Panc1 (cell line): ENCODE results near the gene SHLD1. TPM values are rescaled to one million over a fixed set of nuclear protein-coding genes. Genes with fewer than 3 reads are reported as not detected.

ENCODE experiments used
- ATAC-seq: fragments of 200-7000 bp; cut with Tn5 transposase; 2 replicates; pipeline ENCODE4 v1.9.1; 2020; ENCODE audit warnings: mild to moderate bottlenecking, moderate library complexity
- BruUV-seq: library from RNA; stranded (reverse); fragments of 400-500 nt; replicated peaks from 2 replicates; lab custom pipeline; 2021; lab: Mats Ljungman, UMichigan
- CTCF ChIA-PET: fragments of 300-600 bp; sonication (Branson Sonifier 250); formaldehyde crosslinking; loops from one replicate; lab custom pipeline; 2022; ENCODE audit warnings: antibody characterized with exemption; lab: Charles Lee
- POLR2A ChIA-PET: fragments of 300-600 bp; sonication (Branson Sonifier 250); formaldehyde crosslinking; loops from one replicate; lab custom pipeline; 2022; ENCODE audit warnings: antibody characterized with exemption; lab: Charles Lee
- DNase-seq: peaks from one replicate; pipeline ENCODE4 v3.0.0-alpha.2; 2010; ENCODE audit warnings: low read depth, low spot score
- H3K27ac ChIP-seq: 2 replicates; pipeline ENCODE4 v1.5.1; 2011; ENCODE audit warnings: mild to moderate bottlenecking, low read length, inconsistent platforms
- H3K27me3 ChIP-seq: fragments of 200-500 bp; sonication (Bioruptor generic); 2 replicates; pipeline ENCODE4 v1.6.0; 2014; ENCODE audit warnings: low read length, inconsistent platforms; ENCODE audit not compliant: control insufficient read depth, insufficient read depth
- H3K36me3 ChIP-seq: fragments of 200-500 bp; sonication (Bioruptor generic); 2 replicates; pipeline ENCODE4 v1.5.1; 2014; ENCODE audit warnings: inconsistent platforms, mild to moderate bottlenecking, low read length, moderate library complexity; ENCODE audit not compliant: control insufficient read depth, insufficient read depth
- H3K4me1 ChIP-seq: 2 replicates; pipeline ENCODE4 v1.5.1; 2011; ENCODE audit warnings: inconsistent platforms, mild to moderate bottlenecking, low read length, moderate library complexity; ENCODE audit not compliant: control insufficient read depth, insufficient read depth
- H3K4me3 ChIP-seq, 2 experiments: 2 replicates each; pipeline ENCODE4 v1.5.1; 2011 to 2012; ENCODE audit warnings: low read depth in 2 of 2, low read length in 2 of 2, mild to moderate bottlenecking in 2 of 2, inconsistent platforms in 1 of 2, moderate library complexity in 1 of 2
- H3K9me3 ChIP-seq: fragments of 200-500 bp; sonication (Bioruptor generic); 2 replicates; pipeline ENCODE4 v1.5.1; 2014; ENCODE audit warnings: low read depth, mild to moderate bottlenecking, inconsistent platforms, low read length, moderate library complexity; ENCODE audit not compliant: control insufficient read depth, insufficient read depth
- POLR2AphosphoS5 ChIP-seq: IDR thresholded peaks from 2 replicates; pipeline ENCODE4 v1.6.1; 2012; ENCODE audit warnings: mild to moderate bottlenecking, low read depth, low read length, moderate library complexity
- SIN3A ChIP-seq: IDR thresholded peaks from 2 replicates; pipeline ENCODE4 v1.6.1; 2012; ENCODE audit warnings: low read depth, mild to moderate bottlenecking, low read length, moderate library complexity, borderline replicate concordance; ENCODE audit not compliant: insufficient read depth
- TCF7L2 ChIP-seq: IDR thresholded peaks from 2 replicates; pipeline ENCODE4 v1.6.1; 2011; ENCODE audit warnings: mild to moderate bottlenecking, low read depth, low read length, inconsistent platforms
- in situ Hi-C: cut with HindIII; loops from 2 replicates; pipeline ENCODE4 v1.10.0; 2016; ENCODE audit warnings: low sequenced_read_pairs, low pct_unique_long_range_greater_than_20kb
- intact Hi-C: fragments of 100-400 bp; cut with micrococcal nuclease; formaldehyde crosslinking; loops from one replicate; pipeline ENCODE4 v1.10.0; 2022; ENCODE audit not compliant: unreplicated experiment
- total RNA-seq: library from RNA; stranded (reverse); gene quantifications from one replicate; pipeline ENCODE4 v1.2.1, GENCODE V29; 2021; ENCODE audit not compliant: unreplicated experiment
- TF ChIP-seq, protein P1 (sequence below): fragments of 450-650 bp; IDR thresholded peaks from 2 replicates; pipeline ENCODE4 v1.5.1; 2017; ENCODE audit warnings: mild to moderate bottlenecking
- TF ChIP-seq, protein P2 (sequence below), 2 experiments: IDR thresholded peaks; 2 replicates each; pipeline ENCODE4 v1.6.1; 2011 to 2012; ENCODE audit warnings: low read depth in 2 of 2, control low read depth in 1 of 2, low read length in 1 of 2, mild to moderate bottlenecking in 1 of 2, moderate library complexity in 1 of 2; ENCODE audit not compliant: insufficient read depth in 1 of 2

The SHLD1 gene
- total RNA-seq, 1 experiment from 2014 or later = 4.3 TPM

DNA sequence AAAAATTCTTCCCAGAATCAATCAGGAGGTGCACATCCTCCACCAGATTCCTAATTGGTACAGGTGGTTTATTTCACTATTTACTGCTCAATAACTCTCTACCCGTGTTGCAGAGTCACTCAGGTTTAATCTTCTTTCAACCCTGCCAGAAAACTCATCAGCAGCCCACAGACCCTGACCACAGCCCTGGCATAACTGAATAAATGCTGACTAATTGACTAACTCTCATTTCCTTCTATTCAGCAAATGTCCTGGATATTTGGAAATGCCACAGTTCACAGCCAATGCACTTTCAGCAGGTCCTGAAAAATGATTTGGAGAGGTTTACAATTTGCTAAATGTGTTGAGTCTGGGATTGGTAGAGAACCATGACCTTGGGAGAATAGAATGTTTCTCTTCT, 137.8 kb downstream of the SHLD1 start:
- Histone ChIP-seq H3K4me3 (no peak overlapping the region), H3K27me3 (peaks cover 6% of the 10 kb centered on the region; the same call in 1 of the 2 replicates), H3K27ac (no peak overlapping the region), H3K9me3 (no peaks in the 10 kb centered on the region), H3K36me3 (no peaks in the 10 kb centered on the region), H3K4me1 (no peaks in the 10 kb centered on the region)
- POLR2A ChIA-PET = no interaction called here
- in situ Hi-C loops (no loop called here), intact Hi-C loops (no loop called here)
- no TSS peak for BruUV-seq
- ATAC-seq (no peak), DNase-seq (no peak)
- no peak for TF ChIP-seq SIN3A
- TF ChIP-seq TCF7L2 = no peak
- TF ChIP-seq, protein P1, sequence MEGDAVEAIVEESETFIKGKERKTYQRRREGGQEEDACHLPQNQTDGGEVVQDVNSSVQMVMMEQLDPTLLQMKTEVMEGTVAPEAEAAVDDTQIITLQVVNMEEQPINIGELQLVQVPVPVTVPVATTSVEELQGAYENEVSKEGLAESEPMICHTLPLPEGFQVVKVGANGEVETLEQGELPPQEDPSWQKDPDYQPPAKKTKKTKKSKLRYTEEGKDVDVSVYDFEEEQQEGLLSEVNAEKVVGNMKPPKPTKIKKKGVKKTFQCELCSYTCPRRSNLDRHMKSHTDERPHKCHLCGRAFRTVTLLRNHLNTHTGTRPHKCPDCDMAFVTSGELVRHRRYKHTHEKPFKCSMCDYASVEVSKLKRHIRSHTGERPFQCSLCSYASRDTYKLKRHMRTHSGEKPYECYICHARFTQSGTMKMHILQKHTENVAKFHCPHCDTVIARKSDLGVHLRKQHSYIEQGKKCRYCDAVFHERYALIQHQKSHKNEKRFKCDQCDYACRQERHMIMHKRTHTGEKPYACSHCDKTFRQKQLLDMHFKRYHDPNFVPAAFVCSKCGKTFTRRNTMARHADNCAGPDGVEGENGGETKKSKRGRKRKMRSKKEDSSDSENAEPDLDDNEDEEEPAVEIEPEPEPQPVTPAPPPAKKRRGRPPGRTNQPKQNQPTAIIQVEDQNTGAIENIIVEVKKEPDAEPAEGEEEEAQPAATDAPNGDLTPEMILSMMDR = no peak
- TF ChIP-seq POLR2AphosphoS5 = no peak
- TF ChIP-seq, protein P2, sequence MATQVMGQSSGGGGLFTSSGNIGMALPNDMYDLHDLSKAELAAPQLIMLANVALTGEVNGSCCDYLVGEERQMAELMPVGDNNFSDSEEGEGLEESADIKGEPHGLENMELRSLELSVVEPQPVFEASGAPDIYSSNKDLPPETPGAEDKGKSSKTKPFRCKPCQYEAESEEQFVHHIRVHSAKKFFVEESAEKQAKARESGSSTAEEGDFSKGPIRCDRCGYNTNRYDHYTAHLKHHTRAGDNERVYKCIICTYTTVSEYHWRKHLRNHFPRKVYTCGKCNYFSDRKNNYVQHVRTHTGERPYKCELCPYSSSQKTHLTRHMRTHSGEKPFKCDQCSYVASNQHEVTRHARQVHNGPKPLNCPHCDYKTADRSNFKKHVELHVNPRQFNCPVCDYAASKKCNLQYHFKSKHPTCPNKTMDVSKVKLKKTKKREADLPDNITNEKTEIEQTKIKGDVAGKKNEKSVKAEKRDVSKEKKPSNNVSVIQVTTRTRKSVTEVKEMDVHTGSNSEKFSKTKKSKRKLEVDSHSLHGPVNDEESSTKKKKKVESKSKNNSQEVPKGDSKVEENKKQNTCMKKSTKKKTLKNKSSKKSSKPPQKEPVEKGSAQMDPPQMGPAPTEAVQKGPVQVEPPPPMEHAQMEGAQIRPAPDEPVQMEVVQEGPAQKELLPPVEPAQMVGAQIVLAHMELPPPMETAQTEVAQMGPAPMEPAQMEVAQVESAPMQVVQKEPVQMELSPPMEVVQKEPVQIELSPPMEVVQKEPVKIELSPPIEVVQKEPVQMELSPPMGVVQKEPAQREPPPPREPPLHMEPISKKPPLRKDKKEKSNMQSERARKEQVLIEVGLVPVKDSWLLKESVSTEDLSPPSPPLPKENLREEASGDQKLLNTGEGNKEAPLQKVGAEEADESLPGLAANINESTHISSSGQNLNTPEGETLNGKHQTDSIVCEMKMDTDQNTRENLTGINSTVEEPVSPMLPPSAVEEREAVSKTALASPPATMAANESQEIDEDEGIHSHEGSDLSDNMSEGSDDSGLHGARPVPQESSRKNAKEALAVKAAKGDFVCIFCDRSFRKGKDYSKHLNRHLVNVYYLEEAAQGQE (IDR thresholded peaks at IDR 0.05; ENCODE audit: insufficient read depth in 1 of 2, low read depth in 2 of 2, low read length in 1 of 2) = no peak
- CTCF ChIA-PET = no interaction called here

DNA sequence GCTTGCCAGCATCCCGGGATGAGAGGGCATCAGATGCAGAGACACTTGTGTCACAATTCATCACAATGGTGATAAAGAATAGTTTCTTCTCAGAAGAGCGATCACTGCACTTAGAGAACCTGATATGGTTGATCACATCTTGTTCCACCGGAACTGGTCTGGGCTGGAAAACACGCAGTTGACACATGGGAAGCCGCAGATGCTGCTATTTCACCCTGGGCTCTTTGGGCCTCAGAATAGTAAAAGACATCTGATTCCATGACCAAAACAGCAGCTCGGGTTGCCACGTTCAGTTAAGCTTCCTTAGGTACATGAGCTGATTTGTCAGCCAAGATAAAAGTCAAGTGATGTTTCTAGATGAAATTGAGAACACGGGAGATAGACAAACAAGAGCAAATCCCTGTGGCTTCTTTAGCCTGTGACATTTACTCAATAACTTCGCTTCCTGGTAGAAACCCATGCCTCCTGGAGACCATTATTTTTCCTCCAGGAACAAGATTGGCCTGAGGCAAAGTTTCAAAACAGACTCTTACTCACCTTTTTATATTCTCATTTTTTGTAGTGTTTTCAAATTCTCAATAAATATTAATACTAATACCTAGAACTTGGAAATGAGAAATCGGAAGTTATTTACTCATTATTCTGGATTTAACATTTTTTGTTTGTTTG, 140.7 kb downstream of the SHLD1 start:
- H3K27ac ChIP-seq = no peak overlapping the region
- no peak for ATAC-seq
- H3K27me3 ChIP-seq = peaks cover 7% of the 10 kb centered on the region; the same call in 1 of the 2 replicates
- intact Hi-C loops (no loop called here), in situ Hi-C loops (no loop called here)
- H3K4me1 ChIP-seq = no peaks in the 10 kb centered on the region
- ChIA-PET POLR2A (no interaction called here), CTCF (no interaction called here)
- H3K9me3 ChIP-seq = no peaks in the 10 kb centered on the region
- no peaks in the 10 kb centered on the region for H3K36me3 ChIP-seq
- no peak for TF ChIP-seq TCF7L2
- TF ChIP-seq, protein P2 (IDR thresholded peaks at IDR 0.05; ENCODE audit: insufficient read depth in 1 of 2, low read depth in 2 of 2, low read length in 1 of 2) = no peak
- no peak for TF ChIP-seq SIN3A
- no peak for TF ChIP-seq POLR2AphosphoS5
- TF ChIP-seq, protein P1 = no peak
- no peak overlapping the region for H3K4me3 ChIP-seq
- BruUV-seq = no TSS peak
- DNase-seq = no peak
